ENCODE data around the gene SLC41A3.

SLC41A3 gene

DNA sequence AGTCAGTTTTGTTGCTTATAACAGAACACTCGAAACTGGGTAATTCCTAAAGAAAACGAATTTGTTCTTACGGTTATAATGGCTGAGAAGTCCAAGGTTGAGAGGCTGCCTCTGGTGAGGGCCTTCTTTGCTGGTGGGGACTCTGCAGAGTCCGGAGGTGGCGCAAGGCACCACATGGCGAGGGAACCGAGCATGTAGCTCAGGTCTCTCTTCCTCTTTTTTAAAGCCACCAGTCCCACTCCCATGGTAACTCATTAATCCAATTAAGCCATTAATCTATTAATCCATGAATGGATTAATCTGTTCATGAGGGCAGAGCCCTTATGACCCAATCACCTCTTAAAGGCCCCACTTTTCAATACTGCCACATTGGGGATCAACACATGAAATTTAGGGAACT lies 64.9 kb downstream of the SLC41A3 start:
- no peak overlapping the region for H3K9ac ChIP-seq (ENCODE audit: low read depth, low read length, poor library complexity, severe bottlenecking)
- H2AFZ ChIP-seq (ENCODE audit: low read length) = no peak overlapping the region
- TF ChIP-seq, protein P1, sequence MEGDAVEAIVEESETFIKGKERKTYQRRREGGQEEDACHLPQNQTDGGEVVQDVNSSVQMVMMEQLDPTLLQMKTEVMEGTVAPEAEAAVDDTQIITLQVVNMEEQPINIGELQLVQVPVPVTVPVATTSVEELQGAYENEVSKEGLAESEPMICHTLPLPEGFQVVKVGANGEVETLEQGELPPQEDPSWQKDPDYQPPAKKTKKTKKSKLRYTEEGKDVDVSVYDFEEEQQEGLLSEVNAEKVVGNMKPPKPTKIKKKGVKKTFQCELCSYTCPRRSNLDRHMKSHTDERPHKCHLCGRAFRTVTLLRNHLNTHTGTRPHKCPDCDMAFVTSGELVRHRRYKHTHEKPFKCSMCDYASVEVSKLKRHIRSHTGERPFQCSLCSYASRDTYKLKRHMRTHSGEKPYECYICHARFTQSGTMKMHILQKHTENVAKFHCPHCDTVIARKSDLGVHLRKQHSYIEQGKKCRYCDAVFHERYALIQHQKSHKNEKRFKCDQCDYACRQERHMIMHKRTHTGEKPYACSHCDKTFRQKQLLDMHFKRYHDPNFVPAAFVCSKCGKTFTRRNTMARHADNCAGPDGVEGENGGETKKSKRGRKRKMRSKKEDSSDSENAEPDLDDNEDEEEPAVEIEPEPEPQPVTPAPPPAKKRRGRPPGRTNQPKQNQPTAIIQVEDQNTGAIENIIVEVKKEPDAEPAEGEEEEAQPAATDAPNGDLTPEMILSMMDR (conservative IDR thresholded peaks at IDR 0.05; ENCODE audit: low read length) = no peak
- no peak for TF ChIP-seq EZH2phosphoT487 (IDR thresholded peaks at IDR 0.05; ENCODE audit: borderline replicate concordance)
- no peaks in the 10 kb centered on the region for H3K4me1 ChIP-seq (ENCODE audit: insufficient read depth, low read length, poor library complexity, severe bottlenecking)
- H3K4me3 ChIP-seq (ENCODE audit: low read length, poor library complexity, severe bottlenecking) = no peak overlapping the region
- H3K79me2 ChIP-seq (ENCODE audit: insufficient read depth, low read length) = no peaks in the 10 kb centered on the region
- no peaks in the 10 kb centered on the region for H3K27me3 ChIP-seq (ENCODE audit: insufficient read depth, low read length, poor library complexity, severe bottlenecking)
- no peak overlapping the region for H3K4me2 ChIP-seq (ENCODE audit: low read depth, low read length, poor library complexity, severe bottlenecking)
- no peaks in the 10 kb centered on the region for H3F3A ChIP-seq (ENCODE audit: low read depth)
- no peaks in the 10 kb centered on the region for H3K9me3 ChIP-seq (ENCODE audit: insufficient read depth, low read depth, low read length)
- no peaks in the 10 kb centered on the region for H4K20me1 ChIP-seq (ENCODE audit: insufficient read depth, low read length, poor library complexity, severe bottlenecking)
- H3K36me3 ChIP-seq (ENCODE audit: insufficient read depth, low read length) = no peaks in the 10 kb centered on the region; the same call in 1 of the 2 replicates
- no peaks in the 10 kb centered on the region for H3K9me2 ChIP-seq (replicated peaks; ENCODE audit: low read depth, low read length)

GRCh38 chr3:126018545-126018944 lies 65.4 kb downstream of the SLC41A3 start:
- TF ChIP-seq, protein P1 (conservative IDR thresholded peaks at IDR 0.05; ENCODE audit: low read length) = no peak
- TF ChIP-seq EZH2phosphoT487 (IDR thresholded peaks at IDR 0.05; ENCODE audit: borderline replicate concordance) = no peak
- H3K27me3 ChIP-seq (ENCODE audit: insufficient read depth, low read length, poor library complexity, severe bottlenecking) = no peaks in the 10 kb centered on the region
- no peak overlapping the region for H3K4me3 ChIP-seq (ENCODE audit: low read length, poor library complexity, severe bottlenecking)
- no peaks in the 10 kb centered on the region for H3K4me1 ChIP-seq (ENCODE audit: insufficient read depth, low read length, poor library complexity, severe bottlenecking)
- H3K79me2 ChIP-seq (ENCODE audit: insufficient read depth, low read length) = no peaks in the 10 kb centered on the region
- H4K20me1 ChIP-seq (ENCODE audit: insufficient read depth, low read length, poor library complexity, severe bottlenecking) = no peaks in the 10 kb centered on the region
- H3F3A ChIP-seq (ENCODE audit: low read depth) = no peaks in the 10 kb centered on the region
- no peaks in the 10 kb centered on the region for H3K9me3 ChIP-seq (ENCODE audit: insufficient read depth, low read depth, low read length)
- no peak overlapping the region for H2AFZ ChIP-seq (ENCODE audit: low read length)
- no peak overlapping the region for H3K4me2 ChIP-seq (ENCODE audit: low read depth, low read length, poor library complexity, severe bottlenecking)
- no peaks in the 10 kb centered on the region for H3K9me2 ChIP-seq (replicated peaks; ENCODE audit: low read depth, low read length)
- no peaks in the 10 kb centered on the region; the same call in 1 of the 2 replicates for H3K36me3 ChIP-seq (ENCODE audit: insufficient read depth, low read length)
- no peak overlapping the region for H3K9ac ChIP-seq (ENCODE audit: low read depth, low read length, poor library complexity, severe bottlenecking)

- H3K4me3 ChIP-seq (ENCODE audit: low read length, poor library complexity, severe bottlenecking) = no peak overlapping the region
- H4K20me1 ChIP-seq (ENCODE audit: insufficient read depth, low read length, poor library complexity, severe bottlenecking) = no peaks in the 10 kb centered on the region
- no peaks in the 10 kb centered on the region for H3K9me2 ChIP-seq (replicated peaks; ENCODE audit: low read depth, low read length)
- H3K4me2 ChIP-seq (ENCODE audit: low read depth, low read length, poor library complexity, severe bottlenecking) = no peak overlapping the region
- no peak overlapping the region for H2AFZ ChIP-seq (ENCODE audit: low read length)
- H3F3A ChIP-seq (ENCODE audit: low read depth) = no peaks in the 10 kb centered on the region
- no peaks in the 10 kb centered on the region for H3K79me2 ChIP-seq (ENCODE audit: insufficient read depth, low read length)
- no peaks in the 10 kb centered on the region; the same call in 1 of the 2 replicates for H3K36me3 ChIP-seq (ENCODE audit: insufficient read depth, low read length)
- H3K4me1 ChIP-seq (ENCODE audit: insufficient read depth, low read length, poor library complexity, severe bottlenecking) = no peaks in the 10 kb centered on the region
- H3K27me3 ChIP-seq (ENCODE audit: insufficient read depth, low read length, poor library complexity, severe bottlenecking) = no peaks in the 10 kb centered on the region
- TF ChIP-seq EZH2phosphoT487 (IDR thresholded peaks at IDR 0.05; ENCODE audit: borderline replicate concordance) = no peak
- TF ChIP-seq, protein P1 (conservative IDR thresholded peaks at IDR 0.05; ENCODE audit: low read length) = no peak
- H3K9me3 ChIP-seq (ENCODE audit: insufficient read depth, low read depth, low read length) = no peaks in the 10 kb centered on the region
- no peak overlapping the region for H3K9ac ChIP-seq (ENCODE audit: low read depth, low read length, poor library complexity, severe bottlenecking)
Measured at GRCh38 chr3:126017362-126017761, 66.6 kb downstream of the SLC41A3 start.

All from Loucy (cell line).